Measurements from ENCODE around the gene VASH1.

Gene VASH1

GRCh38 chr14:76808011-76808410 is 46.7 kb downstream of the VASH1 start:
- no peak for FAIRE-seq
- no peak for DNase-seq (ENCODE audit: insufficient read length, low spot score)
- no peak for TF ChIP-seq POLR2A (IDR thresholded peaks at IDR 0.05; ENCODE audit: low read depth, low read length)
- TF ChIP-seq POU2F2 (IDR thresholded peaks at IDR 0.05; ENCODE audit: low read depth, low read length) = no peak
- no peak for TF ChIP-seq SPI1 (IDR thresholded peaks at IDR 0.05; ENCODE audit: low read depth, low read length)
- no peak for TF ChIP-seq POLR2AphosphoS5 (IDR thresholded peaks at IDR 0.05; ENCODE audit: low read depth, low read length)
- no peak for TF ChIP-seq PAX5 (IDR thresholded peaks at IDR 0.05; ENCODE audit: insufficient read depth, low read length, severe bottlenecking)
- TF ChIP-seq TAF1 (IDR thresholded peaks at IDR 0.05; ENCODE audit: low read depth, low read length) = no peak

DNA sequence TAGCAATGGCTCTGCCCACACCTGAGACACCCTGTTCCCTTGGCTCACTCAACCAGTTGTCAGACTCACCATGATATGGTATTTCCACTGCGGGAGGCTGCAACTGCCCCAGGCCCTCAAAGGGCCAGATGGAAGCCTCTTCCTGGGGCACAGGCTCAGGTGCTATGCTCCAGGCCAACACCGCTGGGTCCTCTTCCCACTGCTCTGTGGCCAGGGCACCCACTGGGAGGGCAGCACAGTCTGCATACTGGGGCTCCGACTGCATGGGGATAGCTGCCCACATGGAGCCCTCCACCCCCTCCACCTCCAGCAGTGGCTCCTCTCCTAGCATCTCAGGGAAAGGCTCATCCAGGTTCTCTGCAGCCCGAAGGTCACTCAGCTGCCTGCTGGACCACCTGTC is 47.7 kb downstream of the VASH1 start:
- no peak for TF ChIP-seq TAF1 (IDR thresholded peaks at IDR 0.05; ENCODE audit: low read depth, low read length)
- TF ChIP-seq POLR2AphosphoS5 (IDR thresholded peaks at IDR 0.05; ENCODE audit: low read depth, low read length) = no peak
- no peak for TF ChIP-seq POLR2A (IDR thresholded peaks at IDR 0.05; ENCODE audit: low read depth, low read length)
- TF ChIP-seq POU2F2 (IDR thresholded peaks at IDR 0.05; ENCODE audit: low read depth, low read length) = no peak
- no peak for TF ChIP-seq SPI1 (IDR thresholded peaks at IDR 0.05; ENCODE audit: low read depth, low read length)
- no peak for TF ChIP-seq PAX5 (IDR thresholded peaks at IDR 0.05; ENCODE audit: insufficient read depth, low read length, severe bottlenecking)
- FAIRE-seq (no peak), DNase-seq (ENCODE audit: insufficient read length, low spot score) (no peak)

GRCh38 chr14:76810525-76810924 is 49.3 kb downstream of the VASH1 start:
- FAIRE-seq = no peak
- no peak for DNase-seq (ENCODE audit: insufficient read length, low spot score)
- no peak for TF ChIP-seq POLR2AphosphoS5 (IDR thresholded peaks at IDR 0.05; ENCODE audit: low read depth, low read length)
- no peak for TF ChIP-seq POU2F2 (IDR thresholded peaks at IDR 0.05; ENCODE audit: low read depth, low read length)
- TF ChIP-seq SPI1 (IDR thresholded peaks at IDR 0.05; ENCODE audit: low read depth, low read length) = no peak

DNA sequence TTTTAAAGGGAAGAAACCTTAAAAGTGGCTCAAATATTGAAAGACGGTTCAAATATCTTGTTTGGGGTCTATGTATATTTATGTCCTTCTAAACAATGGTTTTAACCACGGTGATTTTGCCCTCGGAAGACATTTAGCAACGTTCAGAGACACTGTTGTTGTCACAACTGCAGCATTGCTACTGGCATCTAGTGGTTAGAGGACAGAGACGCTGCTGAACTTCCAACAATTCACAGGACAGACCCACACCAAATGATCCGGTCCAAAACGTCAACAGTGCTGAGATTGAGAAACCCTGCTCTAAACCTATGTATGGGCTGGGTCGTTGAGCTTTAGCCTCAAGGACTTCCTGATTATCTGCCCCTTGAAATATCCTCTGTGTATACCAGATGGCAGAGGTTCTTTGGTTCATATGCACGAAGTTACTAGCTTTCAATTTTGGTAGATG is 49.7 kb downstream of the VASH1 start:
- TF ChIP-seq POU2F2 (IDR thresholded peaks at IDR 0.05; ENCODE audit: low read depth, low read length) = no peak
- TF ChIP-seq PAX5 (IDR thresholded peaks at IDR 0.05; ENCODE audit: insufficient read depth, low read length, severe bottlenecking) = no peak
- no peak for TF ChIP-seq POLR2AphosphoS5 (IDR thresholded peaks at IDR 0.05; ENCODE audit: low read depth, low read length)
- TF ChIP-seq SPI1 (IDR thresholded peaks at IDR 0.05; ENCODE audit: low read depth, low read length) = no peak
- TF ChIP-seq POLR2A (IDR thresholded peaks at IDR 0.05; ENCODE audit: low read depth, low read length) = no peak
- TF ChIP-seq TAF1 (IDR thresholded peaks at IDR 0.05; ENCODE audit: low read depth, low read length) = no peak
- peak; percentile 94 for FAIRE-seq
- DNase-seq (ENCODE audit: insufficient read length, low spot score) = peak; percentile 25

GRCh38 chr14:76811561-76811960 is 50.3 kb downstream of the VASH1 start:
- no peak for TF ChIP-seq POLR2AphosphoS5 (IDR thresholded peaks at IDR 0.05; ENCODE audit: low read depth, low read length)
- TF ChIP-seq PAX5 (IDR thresholded peaks at IDR 0.05; ENCODE audit: insufficient read depth, low read length, severe bottlenecking) = no peak
- TF ChIP-seq POLR2A (IDR thresholded peaks at IDR 0.05; ENCODE audit: low read depth, low read length) = no peak
- TF ChIP-seq TAF1 (IDR thresholded peaks at IDR 0.05; ENCODE audit: low read depth, low read length) = no peak
- TF ChIP-seq SPI1 (IDR thresholded peaks at IDR 0.05; ENCODE audit: low read depth, low read length) = no peak
- no peak for TF ChIP-seq POU2F2 (IDR thresholded peaks at IDR 0.05; ENCODE audit: low read depth, low read length)
- DNase-seq (ENCODE audit: insufficient read length, low spot score) = no peak

DNA sequence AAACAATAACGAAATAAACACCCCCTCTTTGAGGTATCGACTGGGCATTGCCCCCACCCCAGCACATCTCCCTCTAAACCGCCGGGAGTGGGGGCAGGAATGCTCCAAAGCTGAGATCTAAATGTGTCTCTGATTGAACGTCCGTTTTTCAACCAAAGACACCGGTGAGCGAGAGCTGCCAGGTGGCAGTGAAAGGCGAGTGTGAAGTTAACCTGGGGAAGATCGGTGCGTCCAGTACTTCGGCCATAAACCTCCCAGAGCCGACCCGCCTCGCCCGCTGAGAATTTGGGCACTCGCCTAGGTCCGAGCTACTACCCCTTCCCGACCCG is 50.8 kb downstream of the VASH1 start:
- no peak for FAIRE-seq
- DNase-seq (ENCODE audit: insufficient read length, low spot score) = peak; percentile 26
- no peak for TF ChIP-seq POU2F2 (IDR thresholded peaks at IDR 0.05; ENCODE audit: low read depth, low read length)
- no peak for TF ChIP-seq TAF1 (IDR thresholded peaks at IDR 0.05; ENCODE audit: low read depth, low read length)
- TF ChIP-seq POLR2A (IDR thresholded peaks at IDR 0.05; ENCODE audit: low read depth, low read length) = no peak
- TF ChIP-seq SPI1 (IDR thresholded peaks at IDR 0.05; ENCODE audit: low read depth, low read length) = no peak
- TF ChIP-seq PAX5 (IDR thresholded peaks at IDR 0.05; ENCODE audit: insufficient read depth, low read length, severe bottlenecking) = no peak
- TF ChIP-seq POLR2AphosphoS5 (IDR thresholded peaks at IDR 0.05; ENCODE audit: low read depth, low read length) = no peak

More at GRCh38 chr14:76811561-76811960, 50.3 kb downstream of the VASH1 start:
- no peak for FAIRE-seq

- FAIRE-seq = peak; percentile 99
- peak; percentile 9; the same call in 1 of the 2 replicates for TF ChIP-seq POU2F2 (IDR thresholded peaks at IDR 0.05; ENCODE audit: low read depth, low read length)
- peak; percentile 73 for TF ChIP-seq POLR2AphosphoS5 (IDR thresholded peaks at IDR 0.05; ENCODE audit: low read depth, low read length)
- TF ChIP-seq PAX5 (IDR thresholded peaks at IDR 0.05; ENCODE audit: insufficient read depth, low read length, severe bottlenecking) = no peak
- TF ChIP-seq TAF1 (IDR thresholded peaks at IDR 0.05; ENCODE audit: low read depth, low read length) = peak; percentile 36; the same call in 1 of the 2 replicates
- TF ChIP-seq SPI1 (IDR thresholded peaks at IDR 0.05; ENCODE audit: low read depth, low read length) = peak; percentile 19; the same call in 1 of the 2 replicates
- peak; percentile 72 for TF ChIP-seq POLR2A (IDR thresholded peaks at IDR 0.05; ENCODE audit: low read depth, low read length)
- DNase-seq (ENCODE audit: insufficient read length, low spot score) = peak; percentile 80
These were observed 51.4 kb downstream of the VASH1 start, which contains the start of gene ANGEL1 for GRCh38 chr14:76812422-76813383. Gene ANGEL1, minus strand, starts transcription at chr14:76812882. Its CDS starts 55 bp downstream, at chr14:76812827.

DNA sequence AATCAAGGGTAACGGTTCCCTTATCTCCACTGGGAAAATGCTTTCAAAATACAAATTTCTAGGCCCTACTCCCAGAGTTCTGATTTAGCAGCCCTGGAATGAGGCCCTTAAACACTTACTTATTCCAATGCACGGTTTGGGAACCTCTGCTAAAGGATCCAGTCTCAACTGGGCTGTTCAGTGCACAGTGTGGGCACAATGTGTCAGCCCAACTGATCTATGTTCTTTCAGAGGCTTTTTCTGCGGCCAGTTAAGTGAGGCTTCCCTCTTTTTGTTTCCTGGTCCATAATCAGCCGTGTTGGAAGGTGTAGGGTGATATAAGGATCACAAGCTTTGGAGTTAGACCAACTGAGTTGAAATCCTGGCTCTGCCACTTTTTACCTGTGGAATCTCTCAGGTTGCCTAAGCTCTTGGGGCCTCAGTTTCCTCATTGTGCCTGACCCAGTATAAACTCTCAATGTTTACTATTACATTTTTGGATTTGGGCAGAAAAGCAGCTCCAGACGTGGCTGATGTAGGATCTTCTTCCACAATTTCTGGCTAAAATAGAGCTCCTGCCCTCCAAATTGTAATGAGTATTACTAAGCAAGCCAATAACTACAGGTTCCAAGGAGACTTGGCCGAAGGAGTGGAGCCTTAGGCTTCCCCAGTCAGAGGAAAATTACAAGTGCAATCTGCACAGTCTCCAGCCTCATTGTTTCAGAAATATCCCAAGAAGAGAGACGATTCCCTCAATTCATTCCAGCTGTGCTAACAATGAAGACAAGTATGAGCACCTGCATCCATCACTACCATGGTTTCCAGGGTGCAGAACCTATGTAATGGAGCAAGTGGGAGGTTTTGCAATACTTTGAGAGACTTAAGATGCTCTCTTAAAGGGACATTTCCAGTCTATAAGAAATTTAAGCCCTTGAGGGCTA is 53.7 kb downstream of the VASH1 start:
- FAIRE-seq = no peak
- no peak for DNase-seq (ENCODE audit: insufficient read length, low spot score)
- TF ChIP-seq TAF1 (IDR thresholded peaks at IDR 0.05; ENCODE audit: low read depth, low read length) (no peak), POLR2AphosphoS5 (IDR thresholded peaks at IDR 0.05; ENCODE audit: low read depth, low read length) (no peak), POU2F2 (IDR thresholded peaks at IDR 0.05; ENCODE audit: low read depth, low read length) (no peak), SPI1 (IDR thresholded peaks at IDR 0.05; ENCODE audit: low read depth, low read length) (no peak), PAX5 (IDR thresholded peaks at IDR 0.05; ENCODE audit: insufficient read depth, low read length, severe bottlenecking) (no peak), POLR2A (IDR thresholded peaks at IDR 0.05; ENCODE audit: low read depth, low read length) (no peak)

All from GM12891 (cell line).